IMR-90 (cell line): ENCODE results near the gene UCKL1.
A peak's percentile ranks its signal among the peaks of the same experiment; 100 is the strongest.

Source experiments
- CEBPB ChIP-seq: IDR thresholded peaks from 2 replicates; pipeline ENCODE4 v1.6.1; 2012; ENCODE audit warnings: low read depth, low read length, improper control_type of control experiment
- CHD1 ChIP-seq: IDR thresholded peaks from 2 replicates; pipeline ENCODE4 v1.6.1; 2012; ENCODE audit warnings: low read depth, low read length, improper control_type of control experiment
- CTCF ChIP-seq: conservative IDR thresholded peaks from 2 replicates; pipeline ENCODE4 v1.5.1; 2012; ENCODE audit warnings: mild to moderate bottlenecking, low read depth, low read length, improper control_type of control experiment
- FOS ChIP-seq: fragments of 150-350 bp; IDR thresholded peaks from 2 replicates; pipeline ENCODE4 v1.6.1; 2016; ENCODE audit warnings: low read depth, low read length
- MAZ ChIP-seq: IDR thresholded peaks from 2 replicates; pipeline ENCODE4 v1.6.1; 2012; ENCODE audit warnings: low read depth, mild to moderate bottlenecking, low read length, improper control_type of control experiment, moderate library complexity, borderline replicate concordance
- MXI1 ChIP-seq: IDR thresholded peaks from 2 replicates; pipeline ENCODE4 v1.6.1; 2012; ENCODE audit warnings: low read depth, mild to moderate bottlenecking, low read length, moderate library complexity, borderline replicate concordance
- POLR2A ChIP-seq: IDR thresholded peaks from 2 replicates; pipeline ENCODE4 v1.6.1; 2012; ENCODE audit warnings: mild to moderate bottlenecking, low read depth, low read length
- RAD21 ChIP-seq: IDR thresholded peaks from 2 replicates; pipeline ENCODE4 v1.6.1; 2012; ENCODE audit warnings: low read length, improper control_type of control experiment
- RCOR1 ChIP-seq: IDR thresholded peaks from 2 replicates; pipeline ENCODE4 v1.6.1; 2012; ENCODE audit warnings: mild to moderate bottlenecking, low read length, improper control_type of control experiment; ENCODE audit not compliant: insufficient replicate concordance
- RFX5 ChIP-seq: IDR thresholded peaks from 2 replicates; pipeline ENCODE4 v1.8.0; 2012; ENCODE audit warnings: low read depth, mild to moderate bottlenecking, low read length, moderate library complexity
- SMC3 ChIP-seq: fragments of 150-350 bp; IDR thresholded peaks from 2 replicates; pipeline ENCODE4 v1.6.1; 2016; ENCODE audit warnings: low read depth, mild to moderate bottlenecking, antibody characterized with exemption, low read length, moderate library complexity
- TF ChIP-seq, protein P1 (sequence below): fragments of 150-350 bp; IDR thresholded peaks from 2 replicates; pipeline ENCODE4 v1.6.1; 2017; ENCODE audit warnings: mild to moderate bottlenecking, antibody characterized with exemption, low read length, low read depth
- TF ChIP-seq, protein P2 (sequence below): fragments of 150-350 bp; IDR thresholded peaks from 2 replicates; pipeline ENCODE4 v1.6.1; 2016; ENCODE audit warnings: low read depth, mild to moderate bottlenecking, low read length, moderate library complexity, borderline replicate concordance

DNA sequence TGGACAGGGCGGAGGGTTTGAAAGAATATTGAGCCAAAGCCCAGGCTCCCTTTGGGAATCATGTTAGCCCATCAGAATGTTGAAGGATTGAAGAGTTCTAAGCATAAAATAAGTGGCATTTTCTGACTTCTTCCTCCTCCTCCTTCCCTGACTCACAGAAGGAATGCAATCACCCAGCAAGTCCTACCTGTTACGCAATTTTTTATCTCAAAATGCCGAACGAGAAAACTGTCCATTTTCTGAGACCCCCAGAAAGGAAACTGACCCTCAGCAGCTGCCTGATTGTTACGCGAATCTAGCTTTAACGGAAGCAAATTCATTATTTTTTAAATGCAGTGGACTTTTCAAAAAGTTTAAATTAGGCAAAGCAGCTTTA lies 66.0 kb downstream of the UCKL1 start:
- TF ChIP-seq CTCF (no peak), POLR2A (no peak), RAD21 (no peak), FOS (no peak), CEBPB (peak; percentile 96), SMC3 (no peak), RFX5 (no peak), MAZ (no peak), CHD1 (no peak), RCOR1 (no peak), MXI1 (no peak)
- TF ChIP-seq, protein P1, sequence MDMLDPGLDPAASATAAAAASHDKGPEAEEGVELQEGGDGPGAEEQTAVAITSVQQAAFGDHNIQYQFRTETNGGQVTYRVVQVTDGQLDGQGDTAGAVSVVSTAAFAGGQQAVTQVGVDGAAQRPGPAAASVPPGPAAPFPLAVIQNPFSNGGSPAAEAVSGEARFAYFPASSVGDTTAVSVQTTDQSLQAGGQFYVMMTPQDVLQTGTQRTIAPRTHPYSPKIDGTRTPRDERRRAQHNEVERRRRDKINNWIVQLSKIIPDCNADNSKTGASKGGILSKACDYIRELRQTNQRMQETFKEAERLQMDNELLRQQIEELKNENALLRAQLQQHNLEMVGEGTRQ, result no peak
- TF ChIP-seq, protein P2, sequence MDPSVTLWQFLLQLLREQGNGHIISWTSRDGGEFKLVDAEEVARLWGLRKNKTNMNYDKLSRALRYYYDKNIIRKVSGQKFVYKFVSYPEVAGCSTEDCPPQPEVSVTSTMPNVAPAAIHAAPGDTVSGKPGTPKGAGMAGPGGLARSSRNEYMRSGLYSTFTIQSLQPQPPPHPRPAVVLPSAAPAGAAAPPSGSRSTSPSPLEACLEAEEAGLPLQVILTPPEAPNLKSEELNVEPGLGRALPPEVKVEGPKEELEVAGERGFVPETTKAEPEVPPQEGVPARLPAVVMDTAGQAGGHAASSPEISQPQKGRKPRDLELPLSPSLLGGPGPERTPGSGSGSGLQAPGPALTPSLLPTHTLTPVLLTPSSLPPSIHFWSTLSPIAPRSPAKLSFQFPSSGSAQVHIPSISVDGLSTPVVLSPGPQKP, result no peak
